ENCODE results near the gene NOCT.
"Not testable (repeated sequence)": the region's sequence is repeated elsewhere in the genome, so short reads cannot be mapped to it uniquely, and the experiment has no call there.

Gene NOCT

GRCh38 chr4:139030614-139031235 is 15.1 kb downstream of the NOCT start:
- FAIRE-seq (peak; percentile 81), DNase-seq (ENCODE audit: insufficient read length) (peak; percentile 39)
- TF ChIP-seq POLR2A (IDR thresholded peaks at IDR 0.05; ENCODE audit: low read depth, low read length) (no peak), POLR2AphosphoS5 (IDR thresholded peaks at IDR 0.05; ENCODE audit: low read depth, low read length) (no peak), TAF1 (IDR thresholded peaks at IDR 0.05; ENCODE audit: borderline replicate concordance, low read depth, low read length) (no peak)

GRCh38 chr4:139035650-139036049 is 20.1 kb downstream of the NOCT start:
- DNase-seq (ENCODE audit: insufficient read length) (no peak), FAIRE-seq (no peak)
- no peak for TF ChIP-seq POLR2A (IDR thresholded peaks at IDR 0.05; ENCODE audit: low read depth, low read length)
- TF ChIP-seq POLR2AphosphoS5 (IDR thresholded peaks at IDR 0.05; ENCODE audit: low read depth, low read length) = no peak
- TF ChIP-seq TAF1 (IDR thresholded peaks at IDR 0.05; ENCODE audit: borderline replicate concordance, low read depth, low read length) = no peak

- FAIRE-seq (no peak), DNase-seq (ENCODE audit: insufficient read length) (no peak)
- TF ChIP-seq POLR2AphosphoS5 (IDR thresholded peaks at IDR 0.05; ENCODE audit: low read depth, low read length) (no peak), POLR2A (IDR thresholded peaks at IDR 0.05; ENCODE audit: low read depth, low read length) (no peak), TAF1 (IDR thresholded peaks at IDR 0.05; ENCODE audit: borderline replicate concordance, low read depth, low read length) (no peak)
Measured at GRCh38 chr4:139036885-139037284, 21.3 kb downstream of the NOCT start.

GRCh38 chr4:139038874-139039443 is 23.4 kb downstream of the NOCT start:
- FAIRE-seq (no peak), DNase-seq (ENCODE audit: insufficient read length) (no peak)
- TF ChIP-seq POLR2A (IDR thresholded peaks at IDR 0.05; ENCODE audit: low read depth, low read length) (no peak), POLR2AphosphoS5 (IDR thresholded peaks at IDR 0.05; ENCODE audit: low read depth, low read length) (no peak), TAF1 (IDR thresholded peaks at IDR 0.05; ENCODE audit: borderline replicate concordance, low read depth, low read length) (no peak)

- DNase-seq (ENCODE audit: insufficient read length) (no peak), FAIRE-seq (no peak)
- TF ChIP-seq POLR2AphosphoS5 (IDR thresholded peaks at IDR 0.05; ENCODE audit: low read depth, low read length) = no peak; the same call in 1 of the 2 replicates
- TF ChIP-seq TAF1 (IDR thresholded peaks at IDR 0.05; ENCODE audit: borderline replicate concordance, low read depth, low read length) = no peak
- no peak for TF ChIP-seq POLR2A (IDR thresholded peaks at IDR 0.05; ENCODE audit: low read depth, low read length)
Measured at GRCh38 chr4:139042981-139043460, 27.4 kb downstream of the NOCT start.

GRCh38 chr4:139044291-139044690 is 28.7 kb downstream of the NOCT start:
- FAIRE-seq = no peak
- DNase-seq (ENCODE audit: insufficient read length) = no peak
- TF ChIP-seq POLR2AphosphoS5 (IDR thresholded peaks at IDR 0.05; ENCODE audit: low read depth, low read length) (no peak), POLR2A (IDR thresholded peaks at IDR 0.05; ENCODE audit: low read depth, low read length) (no peak), TAF1 (IDR thresholded peaks at IDR 0.05; ENCODE audit: borderline replicate concordance, low read depth, low read length) (no peak)

- TF ChIP-seq TAF1 (IDR thresholded peaks at IDR 0.05; ENCODE audit: borderline replicate concordance, low read depth, low read length) (no peak), POLR2A (IDR thresholded peaks at IDR 0.05; ENCODE audit: low read depth, low read length) (no peak), POLR2AphosphoS5 (IDR thresholded peaks at IDR 0.05; ENCODE audit: low read depth, low read length) (no peak)
- FAIRE-seq = no peak
Measured at GRCh38 chr4:139048026-139048425, 32.4 kb downstream of the NOCT start.

GRCh38 chr4:139050446-139050845 is 34.9 kb downstream of the NOCT start:
- no peak for FAIRE-seq
- TF ChIP-seq TAF1 (IDR thresholded peaks at IDR 0.05; ENCODE audit: borderline replicate concordance, low read depth, low read length) = no peak
- TF ChIP-seq POLR2A (IDR thresholded peaks at IDR 0.05; ENCODE audit: low read depth, low read length) = no peak
- TF ChIP-seq POLR2AphosphoS5 (IDR thresholded peaks at IDR 0.05; ENCODE audit: low read depth, low read length) = no peak
- no peak for DNase-seq (ENCODE audit: insufficient read length)

More at GRCh38 chr4:139048026-139048425, 32.4 kb downstream of the NOCT start:
- DNase-seq (ENCODE audit: insufficient read length) = no peak

- no peak for FAIRE-seq
- TF ChIP-seq POLR2A (IDR thresholded peaks at IDR 0.05; ENCODE audit: low read depth, low read length) (no peak), TAF1 (IDR thresholded peaks at IDR 0.05; ENCODE audit: borderline replicate concordance, low read depth, low read length) (no peak), POLR2AphosphoS5 (IDR thresholded peaks at IDR 0.05; ENCODE audit: low read depth, low read length) (no peak)
- no peak for DNase-seq (ENCODE audit: insufficient read length)
Measured at GRCh38 chr4:139053909-139054308, 38.3 kb downstream of the NOCT start.

GRCh38 chr4:139054791-139055505 is 39.4 kb downstream of the NOCT start:
- DNase-seq (ENCODE audit: insufficient read length) (no peak), FAIRE-seq (no peak)
- TF ChIP-seq TAF1 (IDR thresholded peaks at IDR 0.05; ENCODE audit: borderline replicate concordance, low read depth, low read length) (no peak), POLR2A (IDR thresholded peaks at IDR 0.05; ENCODE audit: low read depth, low read length) (no peak), POLR2AphosphoS5 (IDR thresholded peaks at IDR 0.05; ENCODE audit: low read depth, low read length) (no peak)

- FAIRE-seq; DNase-seq (ENCODE audit: insufficient read length): not testable (repeated sequence)
Measured at GRCh38 chr4:139059026-139059425, 43.4 kb downstream of the NOCT start.

- no peak for FAIRE-seq
- no peak for TF ChIP-seq POLR2AphosphoS5 (IDR thresholded peaks at IDR 0.05; ENCODE audit: low read depth, low read length)
- TF ChIP-seq POLR2A (IDR thresholded peaks at IDR 0.05; ENCODE audit: low read depth, low read length) = no peak
- no peak for TF ChIP-seq TAF1 (IDR thresholded peaks at IDR 0.05; ENCODE audit: borderline replicate concordance, low read depth, low read length)
Measured at GRCh38 chr4:139060591-139060990, 45.0 kb downstream of the NOCT start.

More at GRCh38 chr4:139060591-139060990, 45.0 kb downstream of the NOCT start:
- DNase-seq (ENCODE audit: insufficient read length) = no peak
